Measurements from ENCODE around the gene ACRBP. TPM values are rescaled to one million over a fixed set of nuclear protein-coding genes. Genes with fewer than 3 reads are reported as not detected.

The ACRBP gene
- total RNA-seq, result 1 to 10 TPM in 4 of 10 donors, under 1 TPM in 5, not detected in 1; 0.25 to 4.1 (median 0.79) TPM
- under 1 TPM; 0.29 to 0.43 TPM for polyA plus RNA-seq
- long read RNA-seq, donor 1, partial matches to known transcripts, result 0 of 1 reads
- long read RNA-seq, donor 1, other reads (novel, unspliced or antisense), result 0 of 1 reads
- long read RNA-seq, donor 2, partial matches to known transcripts, result 0 of 1 reads
- long read RNA-seq, donor 2, other reads (novel, unspliced or antisense), result 1 of 1 reads
- long read RNA-seq, donor 3, partial matches to known transcripts, result 0 of 4 reads
- long read RNA-seq, donor 3, other reads (novel, unspliced or antisense), result 0 of 4 reads

DNA sequence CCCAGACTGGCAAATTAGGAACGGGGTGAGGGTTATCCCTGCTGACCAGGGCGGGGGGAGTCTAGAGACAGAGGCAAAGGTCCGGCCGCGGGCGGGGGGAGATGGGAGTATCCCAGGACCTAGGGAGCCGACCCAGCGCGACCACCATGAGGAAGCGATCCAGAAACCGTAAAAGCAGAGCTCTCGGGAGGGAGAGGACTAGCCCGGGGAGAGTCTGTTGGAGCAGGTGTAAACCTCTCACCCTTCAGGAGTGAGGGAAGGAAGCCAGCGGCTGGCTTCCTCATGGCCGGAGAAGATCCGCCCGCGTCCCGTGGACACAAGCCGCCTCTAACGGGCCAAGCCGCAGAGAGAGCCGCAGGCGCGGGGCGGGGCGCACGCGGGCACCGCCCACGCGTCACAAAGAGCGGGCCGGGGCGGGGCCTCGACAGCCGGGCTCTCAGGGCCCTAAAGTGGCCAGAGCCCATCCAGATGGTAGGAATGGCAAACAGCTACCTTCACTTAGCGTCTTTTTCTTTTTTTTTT, at the start of gene ACRBP:
TSS of gene ACRBP (minus strand) at position 350 of the 522 bp plus-strand sequence. CDS start at position 284, 66 bp downstream.
- no peaks in the 10 kb centered on the region for H3K27me3 ChIP-seq
- DNase-seq (peak; percentile 74 to 87), ATAC-seq (peak; percentile 88 to 96 (median 92))
- TF ChIP-seq, protein P1, sequence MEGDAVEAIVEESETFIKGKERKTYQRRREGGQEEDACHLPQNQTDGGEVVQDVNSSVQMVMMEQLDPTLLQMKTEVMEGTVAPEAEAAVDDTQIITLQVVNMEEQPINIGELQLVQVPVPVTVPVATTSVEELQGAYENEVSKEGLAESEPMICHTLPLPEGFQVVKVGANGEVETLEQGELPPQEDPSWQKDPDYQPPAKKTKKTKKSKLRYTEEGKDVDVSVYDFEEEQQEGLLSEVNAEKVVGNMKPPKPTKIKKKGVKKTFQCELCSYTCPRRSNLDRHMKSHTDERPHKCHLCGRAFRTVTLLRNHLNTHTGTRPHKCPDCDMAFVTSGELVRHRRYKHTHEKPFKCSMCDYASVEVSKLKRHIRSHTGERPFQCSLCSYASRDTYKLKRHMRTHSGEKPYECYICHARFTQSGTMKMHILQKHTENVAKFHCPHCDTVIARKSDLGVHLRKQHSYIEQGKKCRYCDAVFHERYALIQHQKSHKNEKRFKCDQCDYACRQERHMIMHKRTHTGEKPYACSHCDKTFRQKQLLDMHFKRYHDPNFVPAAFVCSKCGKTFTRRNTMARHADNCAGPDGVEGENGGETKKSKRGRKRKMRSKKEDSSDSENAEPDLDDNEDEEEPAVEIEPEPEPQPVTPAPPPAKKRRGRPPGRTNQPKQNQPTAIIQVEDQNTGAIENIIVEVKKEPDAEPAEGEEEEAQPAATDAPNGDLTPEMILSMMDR (IDR thresholded peaks at IDR 0.05), result no peak
- WGBS, 2 donors, result 4 to 6% methylated on average over 38 of the region's 38 CpGs
- H3K4me1 ChIP-seq, result peaks cover 0 to 33% (median 9%) of the 10 kb centered on the region in 9 donors
- intact Hi-C loops (cut with DNase I), result no loop called here
- peaks cover 0 to 15% (median 0%) of the 10 kb centered on the region in 11 donors for H3K9me3 ChIP-seq
- H3K36me3 ChIP-seq, result peaks cover 0 to 44% (median 17%) of the 10 kb centered on the region in 9 donors
- H3K27ac ChIP-seq, result peak within 1 kb of the TSS in 7 of 10 donors; percentile 38 to 85 (median 49)
- peak within 1 kb of the TSS in 9 of 10 donors; percentile 35 to 63 (median 56) for H3K4me3 ChIP-seq

DNA sequence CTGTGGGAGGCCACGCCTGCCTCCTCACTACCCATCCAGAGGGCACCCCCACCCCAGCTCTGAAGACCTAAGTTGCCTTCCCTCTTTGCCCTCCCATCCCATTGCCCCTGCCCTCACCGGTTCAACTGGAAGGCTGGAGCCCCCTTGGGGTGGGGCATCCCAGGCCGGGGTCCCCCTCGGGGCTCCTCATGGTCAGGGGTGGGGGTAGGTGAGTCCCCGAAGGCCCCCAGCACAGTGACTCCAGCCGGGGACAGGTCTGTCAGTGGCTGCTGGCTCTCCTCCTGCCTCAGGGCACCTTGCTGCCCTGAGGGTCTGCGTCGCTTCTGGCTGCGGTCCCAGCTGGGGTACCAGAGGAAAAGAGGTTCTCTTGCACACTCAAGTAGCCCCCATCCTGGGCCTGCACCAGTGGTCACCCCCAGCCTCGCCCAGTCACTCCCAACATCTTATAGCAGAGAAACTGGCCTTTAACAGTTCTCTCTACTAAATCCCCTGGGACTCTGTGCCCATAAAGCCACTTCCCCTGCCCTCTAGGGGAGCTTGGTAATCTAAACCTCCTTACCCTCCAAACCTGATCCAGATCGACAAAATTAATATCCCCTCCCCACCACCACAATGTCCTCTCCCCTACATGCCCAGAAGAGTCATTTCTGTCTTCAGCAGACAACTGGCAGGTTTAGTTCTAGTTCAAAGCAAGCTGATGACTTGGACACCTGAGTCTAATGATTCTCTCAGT, 48.2 kb upstream of the ACRBP start:
- intact Hi-C loops (cut with DNase I), result loop anchor here in 2 of 10 donors (10.0 kb wide), 2 partner anchors 71 to 81 kb away; no protein-coding TSS in a partner anchor
- ATAC-seq, result no peak
- H3K4me3 ChIP-seq, result no peak overlapping the region
- DNase-seq, result no peak
- peaks cover 0 to 21% (median 13%) of the 10 kb centered on the region in 9 donors for H3K4me1 ChIP-seq
- TF ChIP-seq, protein P1 (IDR thresholded peaks at IDR 0.05), result no peak
- H3K36me3 ChIP-seq, result no peaks in the 10 kb centered on the region
- 74 to 76% methylated on average over 11 of the region's 11 CpGs for WGBS, 2 donors
- H3K27me3 ChIP-seq, result peaks cover 2 to 55% (median 37%) of the 10 kb centered on the region in 7 donors
- H3K9me3 ChIP-seq, result no peaks in the 10 kb centered on the region
- H3K27ac ChIP-seq, result no peak overlapping the region

DNA sequence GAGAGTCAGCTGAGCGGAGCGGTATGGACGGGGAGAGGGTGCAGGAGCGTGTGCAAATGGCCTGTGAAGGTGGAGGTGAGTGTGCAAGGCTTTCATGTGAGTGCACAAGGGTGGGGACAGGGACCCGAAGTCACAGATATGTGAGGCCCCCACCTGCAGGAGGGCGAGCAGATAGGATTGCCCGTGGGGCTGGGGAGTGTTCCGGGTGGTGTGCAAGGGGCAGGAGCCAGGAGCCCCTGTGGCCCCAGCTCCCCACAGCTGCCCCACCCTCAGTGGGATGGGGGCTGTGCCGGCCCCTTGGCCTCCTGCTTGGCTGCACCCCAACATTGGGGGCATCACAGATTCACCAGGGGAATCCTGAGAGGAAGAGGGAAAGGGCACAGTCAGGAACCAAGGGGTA, 47.5 kb upstream of the ACRBP start:
- 82 to 84% methylated on average over 9 of the region's 9 CpGs for WGBS, 2 donors
- H3K27ac ChIP-seq, result no peak overlapping the region
- intact Hi-C loops (cut with DNase I), result loop anchor here in 2 of 10 donors (10.0 kb wide), 2 partner anchors 70 to 80 kb away; no protein-coding TSS in a partner anchor
- H3K9me3 ChIP-seq, result no peaks in the 10 kb centered on the region
- no peak for DNase-seq
- H3K4me3 ChIP-seq, result no peak overlapping the region
- peaks cover 0 to 47% (median 29%) of the 10 kb centered on the region in 7 donors for H3K27me3 ChIP-seq
- no peak for ATAC-seq
- TF ChIP-seq, protein P1 (IDR thresholded peaks at IDR 0.05), result no peak
- no peaks in the 10 kb centered on the region for H3K36me3 ChIP-seq
- H3K4me1 ChIP-seq, result peaks cover 3 to 22% (median 12%) of the 10 kb centered on the region in 9 donors

DNA sequence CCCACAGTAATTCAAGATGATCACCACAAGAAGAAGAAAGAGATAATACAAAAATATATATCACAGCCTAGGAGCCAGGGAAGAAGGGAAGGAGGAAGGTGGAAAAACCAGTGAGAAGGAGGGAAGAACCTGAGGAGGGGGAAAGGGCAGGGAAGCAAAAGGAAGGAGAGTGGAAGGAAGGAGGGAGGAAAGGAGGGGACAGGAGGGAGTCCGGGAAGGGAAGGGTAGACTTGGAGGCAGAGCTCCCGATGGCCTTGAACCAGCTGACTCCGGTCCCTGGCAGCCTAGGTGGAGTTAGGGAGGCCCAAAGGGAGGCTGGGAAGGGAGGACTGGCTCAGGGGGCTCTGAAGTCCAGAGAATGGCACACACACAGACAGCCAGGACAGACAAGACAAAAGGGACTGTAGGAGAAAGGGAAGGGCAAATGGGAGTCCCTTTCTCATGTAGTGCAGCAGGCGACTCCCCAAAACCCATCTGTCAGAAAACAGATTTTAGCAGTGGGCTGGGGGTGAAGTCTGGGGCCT, 46.7 kb upstream of the ACRBP start:
- peaks cover 0 to 39% (median 21%) of the 10 kb centered on the region in 7 donors for H3K27me3 ChIP-seq
- no peaks in the 10 kb centered on the region for H3K36me3 ChIP-seq
- DNase-seq, result no peak
- H3K27ac ChIP-seq, result no peak overlapping the region
- no peak for ATAC-seq
- TF ChIP-seq, protein P1 (IDR thresholded peaks at IDR 0.05), result no peak
- no peak overlapping the region for H3K4me3 ChIP-seq
- H3K9me3 ChIP-seq, result no peaks in the 10 kb centered on the region
- peaks cover 3 to 20% (median 12%) of the 10 kb centered on the region in 9 donors for H3K4me1 ChIP-seq
- intact Hi-C loops (cut with DNase I), result loop anchor here in 2 of 10 donors (10.0 kb wide), 2 partner anchors 69 to 79 kb away; no protein-coding TSS in a partner anchor
- WGBS, 2 donors, result 65 to 76% methylated on average over 4 of the region's 4 CpGs

Measured in heart right ventricle (tissue), 16 donors.